ENCODE results near the gene DNAH7.

Gene DNAH7

DNA sequence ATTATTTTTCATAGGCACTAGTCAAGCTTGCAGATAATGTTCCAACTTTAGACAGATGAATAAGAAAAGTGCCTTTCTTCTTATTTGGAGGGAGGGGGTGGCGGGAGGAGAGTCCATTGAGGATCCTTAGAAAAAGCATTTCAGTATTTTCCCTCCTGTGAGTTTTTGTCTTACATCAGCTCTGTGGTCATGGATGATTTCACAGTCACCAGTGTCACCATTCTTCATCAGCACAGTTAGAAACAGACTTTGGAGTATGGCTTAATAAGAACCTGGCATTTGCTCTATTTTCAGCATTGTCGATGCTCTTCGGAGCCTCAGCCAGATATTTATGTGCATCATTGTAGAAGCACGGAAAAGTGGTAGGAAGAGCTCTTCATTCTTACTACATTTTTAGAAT lies 341.5 kb downstream of the DNAH7 start:
- Histone ChIP-seq H3K4me3 (ENCODE audit: low read depth, low read length) (no peak overlapping the region), H3K27me3 (ENCODE audit: control insufficient read depth, insufficient read depth, low read length) (no peaks in the 10 kb centered on the region), H3K27ac (ENCODE audit: low read depth, low read length) (no peak overlapping the region), H3K36me3 (ENCODE audit: control insufficient read depth, insufficient read depth, low read length) (peaks cover 70% of the 10 kb centered on the region), H3K9ac (ENCODE audit: low read length) (no peak overlapping the region), H3K9me3 (ENCODE audit: control insufficient read depth, insufficient read depth, low read depth, low read length) (no peaks in the 10 kb centered on the region), H3K4me1 (ENCODE audit: control insufficient read depth, insufficient read depth, low read length) (no peaks in the 10 kb centered on the region)

DNA sequence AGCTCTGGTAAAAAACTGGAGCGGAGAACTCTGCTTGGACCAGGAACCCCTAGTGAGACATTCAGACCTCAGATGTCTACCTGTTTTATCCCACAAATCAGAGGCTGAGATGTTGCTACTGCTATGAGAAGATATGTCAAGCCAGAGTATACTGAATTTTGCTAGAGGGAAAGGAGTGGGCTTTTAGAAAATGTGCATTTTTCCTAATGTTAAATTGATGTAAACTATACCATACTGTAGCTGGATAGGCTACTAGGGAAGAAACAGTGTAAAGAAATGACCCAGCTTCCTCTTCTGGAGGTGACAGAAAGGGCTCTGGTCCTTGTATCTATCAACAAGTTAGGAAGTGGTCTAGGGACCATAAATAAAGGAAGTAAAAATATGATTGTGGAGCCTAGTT lies 346.6 kb downstream of the DNAH7 start:
- Histone ChIP-seq H3K9me3 (ENCODE audit: control insufficient read depth, insufficient read depth, low read depth, low read length) (no peaks in the 10 kb centered on the region), H3K4me3 (ENCODE audit: low read depth, low read length) (no peak overlapping the region), H3K36me3 (ENCODE audit: control insufficient read depth, insufficient read depth, low read length) (peaks cover 66% of the 10 kb centered on the region), H3K9ac (ENCODE audit: low read length) (no peak overlapping the region), H3K4me1 (ENCODE audit: control insufficient read depth, insufficient read depth, low read length) (no peaks in the 10 kb centered on the region), H3K27ac (ENCODE audit: low read depth, low read length) (no peak overlapping the region), H3K27me3 (ENCODE audit: control insufficient read depth, insufficient read depth, low read length) (no peaks in the 10 kb centered on the region)

DNA sequence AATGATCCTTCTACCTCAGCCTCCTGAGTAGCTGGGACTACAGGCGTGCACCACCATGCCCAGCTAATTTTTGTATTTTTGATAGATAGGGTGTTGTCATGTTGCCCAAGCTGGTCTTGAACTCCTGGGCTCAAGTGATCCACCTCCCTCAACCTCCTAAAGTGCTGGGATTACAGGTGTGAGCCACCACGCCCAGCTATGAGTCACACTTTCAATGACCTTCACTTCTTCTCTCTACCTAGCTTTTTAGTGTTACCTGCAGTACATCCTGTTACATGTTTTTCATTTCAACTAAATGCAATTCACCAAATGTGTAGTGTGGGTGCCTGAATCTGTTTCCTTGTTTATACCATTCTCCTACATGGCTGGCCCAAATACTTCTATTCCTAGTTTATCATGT lies 347.6 kb downstream of the DNAH7 start:
- Histone ChIP-seq H3K27ac (ENCODE audit: low read depth, low read length) (no peak overlapping the region), H3K4me3 (ENCODE audit: low read depth, low read length) (no peak overlapping the region), H3K9me3 (ENCODE audit: control insufficient read depth, insufficient read depth, low read depth, low read length) (no peaks in the 10 kb centered on the region), H3K4me1 (ENCODE audit: control insufficient read depth, insufficient read depth, low read length) (no peaks in the 10 kb centered on the region), H3K36me3 (ENCODE audit: control insufficient read depth, insufficient read depth, low read length) (peaks cover 75% of the 10 kb centered on the region), H3K9ac (ENCODE audit: low read length) (no peak overlapping the region), H3K27me3 (ENCODE audit: control insufficient read depth, insufficient read depth, low read length) (no peaks in the 10 kb centered on the region)

DNA sequence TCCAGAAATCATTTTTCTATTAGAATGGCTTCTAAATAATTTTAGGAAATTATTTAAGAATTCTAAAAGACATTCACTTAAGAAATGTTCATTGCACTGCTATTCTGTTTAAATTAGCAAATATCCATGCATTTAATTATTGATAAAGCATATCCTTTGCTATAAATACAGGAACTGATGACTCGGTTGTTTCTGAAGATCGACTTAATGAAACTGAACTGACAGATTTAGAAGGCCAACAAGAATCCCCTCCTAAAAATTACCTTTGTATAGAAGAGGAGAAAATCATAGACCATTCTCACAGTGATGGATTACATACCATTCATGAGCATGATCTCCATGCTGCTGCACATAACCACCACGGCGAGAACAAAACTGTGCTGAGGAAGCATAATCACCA lies 352.2 kb downstream of the DNAH7 start:
- H3K27ac ChIP-seq (ENCODE audit: low read depth, low read length): no peak overlapping the region
- no peaks in the 10 kb centered on the region for H3K4me1 ChIP-seq (ENCODE audit: control insufficient read depth, insufficient read depth, low read length)
- H3K9me3 ChIP-seq (ENCODE audit: control insufficient read depth, insufficient read depth, low read depth, low read length): no peaks in the 10 kb centered on the region
- H3K9ac ChIP-seq (ENCODE audit: low read length): no peak overlapping the region
- no peak overlapping the region for H3K4me3 ChIP-seq (ENCODE audit: low read depth, low read length)
- H3K36me3 ChIP-seq (ENCODE audit: control insufficient read depth, insufficient read depth, low read length): peaks cover 75% of the 10 kb centered on the region
- no peaks in the 10 kb centered on the region for H3K27me3 ChIP-seq (ENCODE audit: control insufficient read depth, insufficient read depth, low read length)

DNA sequence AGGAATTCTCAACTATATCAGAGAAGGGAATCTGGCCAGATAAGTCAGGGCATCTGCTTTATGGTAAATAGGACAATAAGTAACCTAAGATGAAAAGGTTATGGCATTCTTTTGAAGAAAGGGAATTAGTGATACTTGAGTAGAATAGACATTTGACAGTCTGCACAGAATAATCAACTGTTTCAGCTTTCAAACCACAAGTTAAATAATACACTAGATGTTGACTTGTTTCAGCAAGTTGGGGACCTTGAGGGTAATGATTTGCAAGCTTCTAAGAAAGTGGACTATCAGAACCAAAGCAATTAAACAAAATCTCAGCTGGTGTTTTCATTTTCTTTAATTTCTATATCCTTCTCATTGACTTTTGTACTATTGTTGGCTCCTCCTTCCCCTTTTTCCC lies 357.2 kb downstream of the DNAH7 start:
- peaks cover 55% of the 10 kb centered on the region for H3K36me3 ChIP-seq (ENCODE audit: control insufficient read depth, insufficient read depth, low read length)

DNA sequence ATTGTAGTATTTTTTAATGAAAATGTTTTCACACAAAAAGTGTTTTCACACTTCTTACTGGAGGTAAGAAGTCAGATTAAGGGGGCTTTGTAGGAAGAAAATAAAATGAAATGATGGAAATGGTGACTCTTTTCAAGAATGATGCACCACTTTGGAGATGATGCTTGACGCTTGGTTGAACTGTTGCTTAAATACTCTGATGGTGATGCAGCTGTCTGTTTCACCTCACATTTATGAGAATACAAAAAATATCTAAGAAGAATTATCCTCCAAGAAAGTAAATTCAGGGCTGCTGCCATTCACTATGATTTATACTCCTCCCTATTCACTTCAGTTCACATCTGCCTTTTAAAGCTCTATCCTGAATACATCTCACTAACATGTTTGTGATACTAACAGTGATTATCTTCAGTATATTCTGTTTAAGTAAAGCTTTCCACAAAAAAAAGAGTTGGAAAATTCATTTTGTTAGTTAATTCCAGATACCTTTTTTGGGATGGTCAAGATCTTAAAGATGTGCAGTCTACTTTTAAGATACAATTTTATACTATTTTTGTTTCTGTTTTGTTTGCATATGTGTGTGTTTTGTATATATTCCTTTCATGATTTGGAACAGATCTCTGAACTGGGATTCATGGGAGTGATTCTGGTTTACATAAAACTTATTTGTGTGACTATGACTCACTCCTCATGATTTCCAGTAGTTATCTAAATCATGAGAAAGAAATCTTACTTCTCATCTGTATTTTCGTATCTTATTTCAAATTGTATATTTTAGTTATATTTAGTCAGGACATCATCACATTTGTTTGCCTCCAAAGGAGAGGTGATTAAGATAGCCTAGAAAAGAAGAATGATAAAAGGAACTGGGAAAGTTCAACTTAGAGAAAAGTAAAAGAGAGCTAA lies 358.5 kb downstream of the DNAH7 start:
- Histone ChIP-seq H3K4me1 (ENCODE audit: control insufficient read depth, insufficient read depth, low read length) (no peaks in the 10 kb centered on the region), H3K9ac (ENCODE audit: low read length) (no peak overlapping the region), H3K27ac (ENCODE audit: low read depth, low read length) (no peak overlapping the region), H3K27me3 (ENCODE audit: control insufficient read depth, insufficient read depth, low read length) (no peaks in the 10 kb centered on the region), H3K36me3 (ENCODE audit: control insufficient read depth, insufficient read depth, low read length) (peaks cover 43% of the 10 kb centered on the region), H3K4me3 (ENCODE audit: low read depth, low read length) (no peak overlapping the region), H3K9me3 (ENCODE audit: control insufficient read depth, insufficient read depth, low read depth, low read length) (no peaks in the 10 kb centered on the region)

More for the DNA sequence above, 357.2 kb downstream of the DNAH7 start:
- Histone ChIP-seq H3K9ac (ENCODE audit: low read length) (no peak overlapping the region), H3K4me1 (ENCODE audit: control insufficient read depth, insufficient read depth, low read length) (no peaks in the 10 kb centered on the region), H3K9me3 (ENCODE audit: control insufficient read depth, insufficient read depth, low read depth, low read length) (no peaks in the 10 kb centered on the region), H3K4me3 (ENCODE audit: low read depth, low read length) (no peak overlapping the region), H3K27ac (ENCODE audit: low read depth, low read length) (no peak overlapping the region), H3K27me3 (ENCODE audit: control insufficient read depth, insufficient read depth, low read length) (no peaks in the 10 kb centered on the region)

DNA sequence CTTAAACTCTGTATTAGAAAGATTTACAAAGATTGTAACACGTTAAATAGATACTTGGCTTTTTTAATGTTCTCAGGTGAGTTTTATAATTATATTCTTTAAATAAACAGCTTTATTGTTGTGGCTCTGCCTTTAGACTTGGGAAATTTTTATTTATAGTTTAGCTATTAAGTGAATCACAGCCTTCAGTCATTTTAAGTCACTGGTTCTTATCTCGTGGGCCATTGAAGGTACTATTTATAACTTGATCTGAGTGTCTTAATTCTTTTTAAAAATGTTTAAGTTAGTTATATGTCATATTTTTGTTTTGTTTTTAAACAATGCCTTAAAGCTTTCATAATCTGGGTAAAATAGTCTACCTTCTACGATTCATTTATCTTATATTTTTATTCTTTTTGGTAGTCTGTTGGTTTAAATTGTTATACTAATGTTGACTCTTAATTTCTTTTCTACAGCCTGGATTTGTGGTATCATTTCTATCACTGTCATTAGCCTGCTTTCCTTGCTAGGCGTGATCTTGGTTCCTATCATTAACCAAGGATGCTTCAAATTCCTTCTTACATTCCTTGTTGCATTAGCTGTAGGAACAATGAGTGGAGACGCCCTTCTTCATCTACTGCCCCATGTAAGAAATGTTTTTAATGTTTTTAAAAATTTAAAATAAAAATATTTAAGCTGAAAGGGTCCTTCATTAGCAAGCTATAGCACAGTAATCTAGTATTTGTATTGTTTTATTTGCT lies 362.3 kb downstream of the DNAH7 start:
- H3K36me3 ChIP-seq (ENCODE audit: control insufficient read depth, insufficient read depth, low read length): peaks cover 16% of the 10 kb centered on the region
- no peaks in the 10 kb centered on the region for H3K9me3 ChIP-seq (ENCODE audit: control insufficient read depth, insufficient read depth, low read depth, low read length)
- H3K4me3 ChIP-seq (ENCODE audit: low read depth, low read length): no peak overlapping the region
- H3K4me1 ChIP-seq (ENCODE audit: control insufficient read depth, insufficient read depth, low read length): no peaks in the 10 kb centered on the region
- no peak overlapping the region for H3K27ac ChIP-seq (ENCODE audit: low read depth, low read length)
- no peaks in the 10 kb centered on the region for H3K27me3 ChIP-seq (ENCODE audit: control insufficient read depth, insufficient read depth, low read length)
- H3K9ac ChIP-seq (ENCODE audit: low read length): no peak overlapping the region

DNA sequence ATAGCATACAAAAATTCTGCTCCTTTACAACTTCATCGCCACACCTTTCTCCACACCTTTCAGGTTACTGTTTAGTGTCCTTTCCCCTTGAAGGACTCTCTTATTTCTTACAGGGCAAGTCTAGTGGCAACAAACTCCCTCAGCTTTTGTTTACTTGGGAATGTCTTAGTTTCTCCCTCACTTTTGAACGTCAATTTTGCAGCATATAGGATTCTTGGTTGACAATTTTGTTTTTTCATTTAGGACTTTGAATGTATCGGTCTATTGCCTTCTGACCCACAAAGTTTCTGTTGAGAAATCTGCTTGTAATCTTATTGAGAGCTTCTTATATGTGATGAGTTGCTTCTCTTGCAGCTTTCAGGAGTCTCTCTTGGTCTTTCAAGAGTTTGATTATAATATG lies 368.2 kb downstream of the DNAH7 start:
- Histone ChIP-seq H3K9me3 (ENCODE audit: control insufficient read depth, insufficient read depth, low read depth, low read length) (peaks cover 8% of the 10 kb centered on the region; the same call in 1 of the 2 replicates), H3K36me3 (ENCODE audit: control insufficient read depth, insufficient read depth, low read length) (0 out of 2 replicates have a peak, but pooled peaks cover 2% of the 10 kb centered on the region), H3K27me3 (ENCODE audit: control insufficient read depth, insufficient read depth, low read length) (no peaks in the 10 kb centered on the region), H3K9ac (ENCODE audit: low read length) (no peak overlapping the region), H3K4me3 (ENCODE audit: low read depth, low read length) (no peak overlapping the region), H3K4me1 (ENCODE audit: control insufficient read depth, insufficient read depth, low read length) (peaks cover under 1% of the 10 kb centered on the region; the same call in 1 of the 2 replicates), H3K27ac (ENCODE audit: low read depth, low read length) (no peak overlapping the region)

DNA sequence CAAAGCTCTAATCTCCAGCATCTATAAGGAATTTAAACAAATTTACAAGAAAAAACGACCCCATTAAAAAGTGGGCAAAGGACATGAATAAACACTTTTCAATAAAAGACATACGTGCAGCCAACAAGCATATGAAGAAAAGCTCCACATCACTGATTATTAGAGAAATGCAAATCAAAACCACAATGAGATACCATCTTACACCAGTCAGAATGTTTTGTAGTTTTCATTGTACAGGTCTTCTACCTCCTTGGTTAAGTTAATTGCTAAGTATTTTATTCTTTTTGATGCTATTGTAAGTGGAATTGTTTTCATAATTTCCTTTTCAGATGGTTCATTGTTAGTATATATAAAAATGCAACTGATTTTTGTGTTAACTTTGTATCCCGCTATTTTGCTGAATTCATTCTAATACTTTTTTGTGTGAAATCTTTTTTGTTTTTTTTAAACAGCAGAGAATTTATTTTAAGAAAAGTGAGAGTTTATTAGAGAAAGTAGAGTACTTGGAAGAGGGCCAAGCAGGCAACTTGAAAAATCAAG lies 370.9 kb downstream of the DNAH7 start:
- no peak overlapping the region for H3K4me3 ChIP-seq (ENCODE audit: low read depth, low read length)
- H3K36me3 ChIP-seq (ENCODE audit: control insufficient read depth, insufficient read depth, low read length): 0 out of 2 replicates have a peak, but pooled peaks cover 2% of the 10 kb centered on the region
- no peak overlapping the region for H3K9ac ChIP-seq (ENCODE audit: low read length)
- H3K9me3 ChIP-seq (ENCODE audit: control insufficient read depth, insufficient read depth, low read depth, low read length): peaks cover 12% of the 10 kb centered on the region; the same call in 1 of the 2 replicates
- no peak overlapping the region for H3K27ac ChIP-seq (ENCODE audit: low read depth, low read length)
- no peaks in the 10 kb centered on the region for H3K27me3 ChIP-seq (ENCODE audit: control insufficient read depth, insufficient read depth, low read length)
- peaks cover 17% of the 10 kb centered on the region for H3K4me1 ChIP-seq (ENCODE audit: control insufficient read depth, insufficient read depth, low read length)

DNA sequence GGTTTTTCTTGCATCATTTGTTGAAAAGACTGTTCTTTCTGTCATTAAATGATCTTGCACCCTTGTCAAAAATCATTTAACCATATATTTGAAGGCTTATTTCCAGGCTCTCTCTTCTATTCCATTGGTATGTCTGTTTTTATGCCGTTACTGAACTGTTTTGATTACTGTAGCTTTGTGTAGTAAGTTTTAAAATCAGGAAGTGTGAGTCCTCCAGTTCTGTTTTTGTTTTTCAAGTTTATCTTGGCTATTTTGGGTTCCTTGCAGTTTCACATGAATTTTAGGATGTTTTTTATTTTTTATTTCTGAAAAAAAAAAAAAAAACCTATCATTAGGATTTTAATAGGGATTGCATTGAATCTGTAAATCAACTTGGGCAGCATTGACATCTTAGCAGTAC lies 372.6 kb downstream of the DNAH7 start:
- no peaks in the 10 kb centered on the region for H3K27me3 ChIP-seq (ENCODE audit: control insufficient read depth, insufficient read depth, low read length)
- H3K36me3 ChIP-seq (ENCODE audit: control insufficient read depth, insufficient read depth, low read length): 0 out of 2 replicates have a peak, but pooled peaks cover 2% of the 10 kb centered on the region
- no peak overlapping the region for H3K4me3 ChIP-seq (ENCODE audit: low read depth, low read length)
- no peak overlapping the region for H3K9ac ChIP-seq (ENCODE audit: low read length)
- peaks cover 17% of the 10 kb centered on the region for H3K4me1 ChIP-seq (ENCODE audit: control insufficient read depth, insufficient read depth, low read length)
- no peak overlapping the region for H3K27ac ChIP-seq (ENCODE audit: low read depth, low read length)
- H3K9me3 ChIP-seq (ENCODE audit: control insufficient read depth, insufficient read depth, low read depth, low read length): peaks cover 16% of the 10 kb centered on the region; the same call in 1 of the 2 replicates
